SKM-1 (cell line): ENCODE measurements around the gene OPN1LW.
"Not testable (repeated sequence)": the region's sequence is repeated elsewhere in the genome, so short reads cannot be mapped to it uniquely, and the experiment has no call there.

Experiments used
- DNase-seq: peaks from one replicate; lab custom pipeline; 2025; ENCODE audit not compliant: unreplicated experiment; lab: John Stamatoyannopoulos, UW

The OPN1LW gene

DNA sequence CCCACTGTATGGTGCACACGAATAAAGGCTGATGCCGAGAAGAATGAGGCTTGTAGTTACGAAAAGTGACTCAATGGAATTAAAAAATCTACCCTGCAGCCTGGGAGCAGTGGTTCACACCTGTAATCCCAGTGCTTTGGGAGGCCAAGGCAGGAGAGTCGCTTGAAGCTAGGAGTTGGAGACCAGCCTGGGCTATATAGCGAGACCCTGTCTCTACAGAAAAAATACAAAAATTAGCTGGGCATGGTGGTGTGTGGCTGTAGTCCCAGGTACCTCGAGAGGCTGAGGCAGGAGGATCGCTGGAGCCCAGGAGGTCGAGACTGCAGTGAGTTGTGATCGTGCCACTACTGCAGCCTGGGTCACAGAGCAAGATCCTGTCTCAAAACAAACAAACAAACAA, 11.7 kb upstream of the OPN1LW start:
- DNase-seq = no peak

DNA sequence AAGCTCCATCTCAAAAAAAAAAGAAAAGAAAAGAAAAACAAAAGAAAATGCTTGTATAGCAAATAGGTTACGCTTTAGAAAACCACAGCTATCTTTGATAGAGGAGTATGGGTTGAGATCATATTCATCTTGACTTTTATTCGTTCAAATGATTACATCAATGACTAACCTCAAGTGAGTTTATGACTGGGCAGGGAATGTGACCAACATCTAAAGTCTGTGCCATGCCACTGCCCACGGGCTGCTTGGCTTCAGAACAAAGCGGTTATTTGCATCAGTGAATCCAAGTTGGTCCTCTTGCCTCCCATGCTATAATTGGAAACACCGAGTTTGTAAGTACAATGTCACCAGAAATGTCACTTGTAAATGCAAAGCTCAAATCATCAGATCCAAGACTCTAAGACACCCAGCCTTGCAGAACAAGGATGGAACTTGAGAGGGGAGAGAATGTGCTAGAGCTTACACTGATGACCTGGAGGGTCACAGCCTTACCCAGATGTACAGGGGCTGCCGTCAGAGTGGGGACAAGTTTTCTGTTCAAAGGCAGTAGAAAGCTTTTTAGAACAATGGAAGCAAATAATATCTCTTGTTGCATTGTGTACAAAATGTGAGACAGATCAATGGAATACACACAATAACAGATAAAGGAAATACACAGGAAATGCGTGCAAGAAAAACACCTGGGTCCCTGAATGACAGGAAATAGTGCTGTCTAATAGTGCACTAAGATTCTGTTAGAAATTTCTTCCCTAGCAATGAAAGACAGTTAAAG, 8.4 kb upstream of the OPN1LW start:
- DNase-seq = no peak

DNA sequence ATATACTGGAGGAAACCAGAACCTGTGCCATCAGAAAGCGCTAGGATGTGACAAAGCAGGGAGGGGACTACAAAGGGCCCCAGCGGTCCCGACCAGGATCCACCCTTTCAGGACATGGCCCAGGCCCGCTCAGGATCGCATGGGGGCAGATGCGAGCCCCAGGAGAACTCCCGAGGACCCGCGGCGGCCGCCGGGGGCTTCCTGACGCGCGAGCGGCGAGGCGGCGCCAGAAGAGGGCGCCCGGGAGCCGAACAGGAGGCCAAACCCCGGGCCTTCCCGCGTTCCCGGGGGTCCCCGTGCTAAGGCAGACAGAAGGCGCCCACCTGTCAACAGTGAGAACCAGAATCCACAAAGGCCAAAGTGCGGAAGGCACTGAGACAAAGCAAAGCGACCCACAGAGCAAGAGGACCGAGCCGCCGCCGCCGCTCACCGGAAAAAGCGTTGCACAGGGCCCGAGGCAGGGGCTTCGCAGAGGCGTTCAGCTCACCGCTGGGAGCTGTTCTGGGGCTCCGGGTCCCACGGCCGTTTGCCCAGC, 7.3 kb upstream of the OPN1LW start:
- no peak for DNase-seq

DNA sequence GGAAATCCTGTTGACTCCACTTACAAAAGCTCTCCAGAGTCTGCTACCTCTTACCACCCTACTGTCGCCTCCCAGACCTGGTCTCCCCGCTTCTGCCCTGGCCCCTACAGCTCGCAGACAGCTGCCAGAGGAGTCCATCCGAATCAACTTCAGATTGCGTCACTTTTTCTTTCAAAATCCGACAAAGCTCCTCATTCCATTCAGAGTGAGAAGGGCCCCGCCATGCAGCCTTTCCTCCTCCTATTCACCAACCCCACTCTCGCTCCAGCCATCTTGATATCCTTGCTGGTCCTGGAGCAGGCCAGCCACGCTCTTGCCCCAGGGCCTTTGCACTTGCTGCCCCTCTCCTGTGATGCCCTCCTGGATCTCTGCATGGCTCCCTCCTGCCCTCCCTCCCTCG, 5.2 kb upstream of the OPN1LW start:
- no peak for DNase-seq

DNA sequence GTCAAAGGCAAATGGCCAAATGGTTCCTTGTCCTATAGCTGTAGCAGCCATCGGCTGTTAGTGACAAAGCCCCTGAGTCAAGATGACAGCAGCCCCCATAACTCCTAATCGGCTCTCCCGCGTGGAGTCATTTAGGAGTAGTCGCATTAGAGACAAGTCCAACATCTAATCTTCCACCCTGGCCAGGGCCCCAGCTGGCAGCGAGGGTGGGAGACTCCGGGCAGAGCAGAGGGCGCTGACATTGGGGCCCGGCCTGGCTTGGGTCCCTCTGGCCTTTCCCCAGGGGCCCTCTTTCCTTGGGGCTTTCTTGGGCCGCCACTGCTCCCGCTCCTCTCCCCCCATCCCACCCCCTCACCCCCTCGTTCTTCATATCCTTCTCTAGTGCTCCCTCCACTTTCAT, 3.8 kb upstream of the OPN1LW start:
- no peak for DNase-seq

DNA sequence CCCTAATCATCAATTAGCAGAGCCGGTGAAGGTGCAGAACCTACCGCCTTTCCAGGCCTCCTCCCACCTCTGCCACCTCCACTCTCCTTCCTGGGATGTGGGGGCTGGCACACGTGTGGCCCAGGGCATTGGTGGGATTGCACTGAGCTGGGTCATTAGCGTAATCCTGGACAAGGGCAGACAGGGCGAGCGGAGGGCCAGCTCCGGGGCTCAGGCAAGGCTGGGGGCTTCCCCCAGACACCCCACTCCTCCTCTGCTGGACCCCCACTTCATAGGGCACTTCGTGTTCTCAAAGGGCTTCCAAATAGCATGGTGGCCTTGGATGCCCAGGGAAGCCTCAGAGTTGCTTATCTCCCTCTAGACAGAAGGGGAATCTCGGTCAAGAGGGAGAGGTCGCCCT, 3.3 kb upstream of the OPN1LW start:
- DNase-seq = no peak

DNA sequence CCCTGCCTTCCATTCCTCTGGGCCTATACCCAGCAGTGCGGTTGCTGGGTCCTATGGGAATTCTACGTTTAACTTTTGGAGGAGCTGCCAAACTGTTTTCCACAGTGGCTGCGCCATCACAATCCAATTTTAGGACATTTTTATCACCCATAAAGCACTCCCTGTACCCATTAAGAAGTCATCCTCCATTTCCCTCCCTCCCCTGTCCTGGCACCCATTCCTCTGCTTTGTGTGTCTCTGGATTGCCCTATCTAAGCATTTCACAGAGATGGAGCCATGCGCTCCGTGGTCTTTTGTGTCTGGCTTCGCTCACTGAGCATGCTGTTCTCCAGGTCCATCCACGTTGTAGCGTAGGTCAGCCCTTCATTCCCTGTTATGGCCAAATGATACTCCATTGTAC, 1.7 kb upstream of the OPN1LW start:
- no peak for DNase-seq

DNA sequence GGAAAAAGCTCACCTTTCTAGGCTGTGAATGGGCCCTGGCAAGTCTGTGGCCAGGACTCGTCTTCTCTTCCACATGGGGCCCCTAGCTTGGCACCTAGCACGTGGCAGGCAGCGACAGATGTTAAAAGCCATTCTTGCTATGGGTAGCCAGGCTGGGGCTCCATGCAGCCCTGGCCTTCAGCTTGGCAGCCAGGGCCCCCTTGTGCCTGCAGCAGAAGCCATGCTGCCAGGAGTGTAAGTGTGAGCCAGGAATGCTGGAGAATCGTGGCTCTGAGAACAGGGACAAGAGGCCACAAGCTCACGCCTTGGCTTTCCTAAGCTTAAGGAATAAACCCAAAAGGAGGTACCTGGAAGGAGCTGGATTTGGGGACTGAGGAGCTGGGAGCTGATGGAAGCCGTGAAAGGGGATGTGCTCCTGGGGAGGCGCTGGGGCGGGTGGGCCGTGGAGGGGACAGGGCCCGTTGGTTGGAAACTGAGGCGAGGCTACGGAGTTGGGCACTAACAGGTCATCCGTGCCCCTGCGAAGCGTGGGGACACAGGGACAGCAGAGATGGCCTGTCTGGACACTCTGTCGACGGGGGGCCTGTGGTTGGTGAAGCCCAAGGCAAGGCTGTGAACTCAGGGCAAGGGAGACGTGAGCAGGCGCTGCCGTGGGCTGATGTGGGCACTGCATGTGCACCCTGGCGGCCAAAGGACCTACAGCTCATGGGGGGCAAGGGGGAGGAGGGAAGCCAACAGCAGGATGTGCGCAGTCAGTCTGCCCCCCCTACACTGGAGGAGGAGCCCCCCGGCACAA, 895 bp upstream of the OPN1LW start:
- DNase-seq = no peak

DNA sequence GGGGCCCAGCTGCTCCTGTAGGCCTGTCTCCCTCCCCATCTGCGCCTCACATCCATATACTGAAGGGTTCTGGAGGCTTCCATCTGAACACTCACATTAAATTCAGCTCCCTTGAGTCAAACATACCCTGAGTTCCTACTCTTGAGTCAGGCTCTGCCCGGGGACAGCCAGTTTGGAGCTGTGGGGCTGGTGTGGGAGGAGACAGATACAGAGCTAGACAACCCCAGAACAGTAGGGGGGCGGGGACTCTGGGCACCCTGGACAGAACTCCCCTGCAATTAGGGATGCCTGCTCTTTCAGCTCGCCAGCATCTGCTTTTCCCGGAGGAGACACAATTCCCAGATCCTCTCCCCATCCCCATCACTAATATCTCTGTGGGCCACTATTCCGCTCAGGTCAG, 7.0 kb downstream of the OPN1LW start:
- not testable (repeated sequence) for DNase-seq

DNA sequence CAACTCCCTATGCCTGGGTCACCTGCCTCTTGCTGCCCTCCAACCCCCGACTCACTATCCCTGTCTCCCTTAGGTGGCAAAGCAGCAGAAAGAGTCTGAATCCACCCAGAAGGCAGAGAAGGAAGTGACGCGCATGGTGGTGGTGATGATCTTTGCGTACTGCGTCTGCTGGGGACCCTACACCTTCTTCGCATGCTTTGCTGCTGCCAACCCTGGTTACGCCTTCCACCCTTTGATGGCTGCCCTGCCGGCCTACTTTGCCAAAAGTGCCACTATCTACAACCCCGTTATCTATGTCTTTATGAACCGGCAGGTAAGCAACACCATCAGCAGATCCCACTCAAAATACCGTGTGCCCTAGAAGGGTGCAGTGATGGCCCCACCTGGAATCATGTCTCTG, 12.2 kb downstream of the OPN1LW start:
- DNase-seq = not testable (repeated sequence)

DNA sequence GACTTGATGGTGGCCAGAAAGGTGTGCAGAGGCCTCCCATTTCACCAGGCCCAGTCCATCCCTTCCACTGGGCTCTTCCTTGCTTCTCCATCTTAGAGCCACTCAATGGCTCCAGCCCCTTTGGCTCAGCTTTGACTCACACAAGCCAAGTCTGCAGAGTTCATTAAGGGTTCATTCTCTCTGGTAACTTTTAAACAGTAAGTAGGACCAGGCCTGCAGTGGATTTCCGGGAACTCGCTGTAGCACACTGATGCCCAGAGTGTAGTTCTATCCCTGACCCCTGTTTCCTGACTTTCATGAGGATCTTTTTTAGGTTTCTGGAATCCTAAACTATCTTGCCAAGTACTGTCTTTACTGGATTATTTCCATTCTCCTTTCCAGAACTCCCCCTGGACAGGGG, 13.2 kb downstream of the OPN1LW start:
- DNase-seq = not testable (repeated sequence)

DNA sequence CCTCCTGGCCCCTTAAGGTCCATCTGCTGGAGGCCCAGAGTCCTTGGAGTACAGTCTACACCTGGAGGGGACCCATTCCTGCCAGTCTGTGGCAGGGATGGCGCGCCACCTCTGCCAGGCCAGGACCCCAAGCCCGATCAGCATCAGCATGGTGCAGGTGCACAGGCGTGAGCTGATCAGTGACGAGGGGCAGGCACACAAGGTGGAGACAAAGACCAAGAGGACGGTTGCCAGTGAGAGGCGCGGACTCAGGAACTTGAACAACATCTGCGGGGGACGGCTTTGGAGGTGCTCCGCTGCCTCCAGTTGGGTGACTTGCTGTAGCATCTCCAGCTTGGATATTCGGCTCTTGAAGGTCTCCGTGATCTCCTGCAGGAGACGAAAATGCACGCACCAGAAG, 15.3 kb downstream of the OPN1LW start:
- not testable (repeated sequence) for DNase-seq

DNA sequence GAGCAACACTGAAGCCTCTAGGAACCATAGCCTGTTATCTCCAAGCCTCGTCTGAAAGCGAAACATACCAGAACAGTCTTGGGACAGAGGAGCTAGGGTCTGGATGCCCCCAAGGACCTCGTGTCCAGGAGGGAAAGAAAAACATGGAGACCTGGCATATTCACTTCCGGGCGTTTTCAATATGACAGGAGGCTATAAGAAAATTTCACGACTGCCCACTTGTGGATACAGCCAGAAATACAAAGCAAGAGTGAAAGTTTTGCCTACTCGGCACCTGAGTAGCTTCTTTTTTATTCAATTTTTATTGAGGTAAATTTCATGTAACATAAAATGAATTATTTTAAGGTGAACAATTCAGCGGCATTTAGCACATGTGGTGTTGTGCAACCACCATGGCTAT, 20.9 kb downstream of the OPN1LW start:
- not testable (repeated sequence) for DNase-seq

DNA sequence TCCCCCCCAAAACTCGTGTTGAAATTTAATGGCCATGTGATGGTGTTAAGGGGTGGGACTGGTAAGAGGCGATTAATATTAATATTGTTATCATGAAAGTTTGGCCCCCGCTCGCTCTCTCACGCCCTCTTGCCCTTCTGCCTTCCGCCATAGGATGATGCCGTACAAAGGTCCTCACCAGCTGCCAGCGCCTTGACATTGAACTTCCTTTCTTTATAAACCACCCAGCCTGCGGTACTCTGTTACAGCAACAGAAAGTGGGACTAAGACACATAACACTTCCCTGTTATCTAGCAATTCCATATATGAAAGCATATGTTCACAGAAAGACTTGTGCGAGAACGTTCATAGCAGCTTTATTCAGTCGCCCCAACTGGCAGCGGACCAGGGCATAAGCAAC, 24.3 kb downstream of the OPN1LW start:
- not testable (repeated sequence) for DNase-seq

DNA sequence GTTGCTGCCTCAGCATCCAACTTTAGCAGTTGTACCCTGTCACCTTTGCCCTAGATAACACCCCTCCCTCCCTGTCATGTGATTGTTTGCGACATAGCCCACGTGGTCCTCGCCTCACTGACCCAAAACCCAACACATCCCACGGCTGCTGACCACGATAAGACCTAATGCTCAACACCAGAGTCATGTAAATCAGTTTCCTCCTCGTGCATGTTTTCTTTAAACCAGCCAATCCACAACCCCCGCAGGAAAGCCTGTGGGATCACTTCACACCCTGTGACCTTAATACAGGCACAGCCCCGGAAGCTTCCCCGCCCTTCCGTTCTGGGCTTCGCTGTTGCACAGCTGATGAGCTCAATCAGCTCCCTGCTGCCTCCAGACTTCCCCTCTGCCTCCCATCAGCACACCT, 28.5 kb downstream of the OPN1LW start:
- not testable (repeated sequence) for DNase-seq

DNA sequence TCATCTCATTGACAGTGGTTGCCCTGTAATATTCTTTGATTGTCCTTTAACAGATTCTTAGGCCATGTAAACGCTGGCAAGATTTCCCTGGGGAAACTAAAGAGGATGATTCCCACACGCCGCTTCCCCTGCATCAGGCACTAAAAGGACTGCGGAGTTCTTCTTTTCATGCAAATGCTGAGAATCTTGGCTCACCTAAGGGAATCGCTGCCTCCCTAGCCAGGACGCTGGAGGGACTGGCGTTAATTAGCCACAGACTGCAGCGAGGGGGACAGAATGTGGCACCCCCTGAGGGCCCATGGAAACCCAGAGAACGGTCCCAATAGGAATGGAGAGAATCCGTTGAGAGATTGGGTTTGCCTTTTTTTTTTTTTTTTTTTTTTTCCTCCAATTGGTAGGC, 30.3 kb downstream of the OPN1LW start:
- DNase-seq = not testable (repeated sequence)

DNA sequence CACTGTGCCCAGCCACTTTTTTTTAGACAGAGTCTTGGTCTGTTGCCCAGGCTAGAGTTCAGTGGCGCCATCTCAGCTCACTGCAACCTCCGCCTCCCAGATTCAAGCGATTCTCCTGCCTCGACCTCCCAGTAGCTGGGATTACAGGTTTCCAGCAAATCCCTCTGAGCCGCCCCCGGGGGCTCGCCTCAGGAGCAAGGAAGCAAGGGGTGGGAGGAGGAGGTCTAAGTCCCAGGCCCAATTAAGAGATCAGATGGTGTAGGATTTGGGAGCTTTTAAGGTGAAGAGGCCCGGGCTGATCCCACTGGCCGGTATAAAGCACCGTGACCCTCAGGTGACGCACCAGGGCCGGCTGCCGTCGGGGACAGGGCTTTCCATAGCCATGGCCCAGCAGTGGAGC, 38.3 kb downstream of the OPN1LW start, which contains the start of gene OPN1MW:
Gene OPN1MW, plus strand, starts transcription at position 301 of the 400 bp plus-strand sequence. Its CDS starts 82 bp downstream, at position 383.
- not testable (repeated sequence) for DNase-seq

DNA sequence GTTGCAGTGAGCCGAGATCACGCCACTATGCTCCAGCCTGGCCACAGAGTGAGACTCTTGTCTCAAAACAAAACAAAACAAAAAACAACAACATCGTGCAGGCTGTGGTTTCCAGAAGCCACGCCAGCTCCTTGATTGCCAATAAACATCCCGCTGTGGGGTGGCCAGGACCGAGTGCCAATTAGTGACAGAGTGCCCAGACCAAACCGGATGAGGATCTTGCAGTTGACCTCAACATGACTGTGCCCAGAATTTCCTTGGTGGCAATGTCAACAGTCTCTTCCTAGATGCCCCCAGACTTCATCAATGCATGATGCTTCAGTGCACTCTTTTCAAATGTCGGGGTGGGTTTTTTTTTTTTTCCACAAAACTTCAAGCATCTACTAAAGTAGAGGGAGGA, 39.8 kb downstream of the OPN1LW start:
- not testable (repeated sequence) for DNase-seq

DNA sequence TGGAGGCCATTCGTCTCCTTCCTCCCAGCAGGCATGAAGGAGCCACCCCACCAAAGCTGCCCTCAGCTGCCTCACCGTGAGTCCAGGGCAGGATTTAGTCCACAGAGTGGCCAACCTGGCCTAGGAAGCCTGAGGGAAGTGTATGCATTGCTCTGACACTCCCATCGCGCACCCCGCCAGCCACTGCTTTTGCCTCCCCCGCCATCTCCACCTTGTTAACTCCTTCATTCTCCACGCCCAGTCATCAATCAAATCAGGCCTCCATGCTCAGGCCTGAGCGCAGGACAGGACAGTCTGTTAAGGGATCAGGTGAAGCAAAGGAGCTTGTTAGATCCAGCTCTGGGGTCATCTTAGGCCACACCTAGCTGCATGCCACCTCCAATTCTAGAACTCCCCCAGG, 48.8 kb downstream of the OPN1LW start:
- not testable (repeated sequence) for DNase-seq

DNA sequence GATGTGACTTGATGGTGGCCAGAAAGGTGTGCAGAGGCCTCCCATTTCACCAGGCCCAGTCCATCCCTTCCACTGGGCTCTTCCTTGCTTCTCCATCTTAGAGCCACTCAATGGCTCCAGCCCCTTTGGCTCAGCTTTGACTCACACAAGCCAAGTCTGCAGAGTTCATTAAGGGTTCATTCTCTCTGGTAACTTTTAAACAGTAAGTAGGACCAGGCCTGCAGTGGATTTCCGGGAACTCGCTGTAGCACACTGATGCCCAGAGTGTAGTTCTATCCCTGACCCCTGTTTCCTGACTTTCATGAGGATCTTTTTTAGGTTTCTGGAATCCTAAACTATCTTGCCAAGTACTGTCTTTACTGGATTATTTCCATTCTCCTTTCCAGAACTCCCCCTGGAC, 50.3 kb downstream of the OPN1LW start:
- not testable (repeated sequence) for DNase-seq

DNA sequence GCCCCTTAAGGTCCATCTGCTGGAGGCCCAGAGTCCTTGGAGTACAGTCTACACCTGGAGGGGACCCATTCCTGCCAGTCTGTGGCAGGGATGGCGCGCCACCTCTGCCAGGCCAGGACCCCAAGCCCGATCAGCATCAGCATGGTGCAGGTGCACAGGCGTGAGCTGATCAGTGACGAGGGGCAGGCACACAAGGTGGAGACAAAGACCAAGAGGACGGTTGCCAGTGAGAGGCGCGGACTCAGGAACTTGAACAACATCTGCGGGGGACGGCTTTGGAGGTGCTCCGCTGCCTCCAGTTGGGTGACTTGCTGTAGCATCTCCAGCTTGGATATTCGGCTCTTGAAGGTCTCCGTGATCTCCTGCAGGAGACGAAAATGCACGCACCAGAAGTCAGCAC, 52.4 kb downstream of the OPN1LW start:
- not testable (repeated sequence) for DNase-seq
